ENCODE results near the gene RBBP4. TPM values are rescaled to one million over a fixed set of nuclear protein-coding genes. Genes with fewer than 3 reads are reported as not detected.

The RBBP4 gene
- total and polyA plus RNA-seq, 2 donors (not counting 1 experiment from before 2014, with no cell fraction given): 69.9 to 204 TPM

DNA sequence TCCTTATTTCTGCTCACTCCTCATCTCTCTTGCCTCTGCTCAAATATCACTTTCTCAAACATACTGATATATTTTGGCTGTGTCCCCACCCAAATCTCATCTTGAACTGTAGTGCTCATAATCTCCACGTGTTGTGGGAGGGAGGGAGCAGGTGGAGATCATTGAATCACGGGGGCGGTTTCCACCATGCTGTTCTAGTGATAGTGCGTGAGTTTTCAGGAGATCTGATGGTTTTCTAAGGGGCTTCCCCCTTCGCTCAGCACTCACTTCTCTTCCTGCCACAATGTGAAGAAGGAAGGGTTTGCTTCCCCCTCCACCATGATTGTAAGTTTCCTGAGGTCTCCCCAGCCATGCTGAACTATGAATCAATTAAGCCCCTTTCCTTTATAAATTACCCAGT is 27.2 kb upstream of the RBBP4 start:
- peak overlapping the region; percentile 32 for H3K4me2 ChIP-seq (replicated peaks; ENCODE audit: low read depth, low read length, poor library complexity, severe bottlenecking)
- Mint-ChIP-seq H3K4me3 (peak overlapping the region; percentile 9), H3K4me1 (peaks cover 23% of the 10 kb centered on the region), H3K27ac (peak overlapping the region; percentile 70), H3K27me3 (no peaks in the 10 kb centered on the region), H3K9me3 (ENCODE audit: insufficient read depth) (no peaks in the 10 kb centered on the region)
- TF ChIP-seq, protein P1, sequence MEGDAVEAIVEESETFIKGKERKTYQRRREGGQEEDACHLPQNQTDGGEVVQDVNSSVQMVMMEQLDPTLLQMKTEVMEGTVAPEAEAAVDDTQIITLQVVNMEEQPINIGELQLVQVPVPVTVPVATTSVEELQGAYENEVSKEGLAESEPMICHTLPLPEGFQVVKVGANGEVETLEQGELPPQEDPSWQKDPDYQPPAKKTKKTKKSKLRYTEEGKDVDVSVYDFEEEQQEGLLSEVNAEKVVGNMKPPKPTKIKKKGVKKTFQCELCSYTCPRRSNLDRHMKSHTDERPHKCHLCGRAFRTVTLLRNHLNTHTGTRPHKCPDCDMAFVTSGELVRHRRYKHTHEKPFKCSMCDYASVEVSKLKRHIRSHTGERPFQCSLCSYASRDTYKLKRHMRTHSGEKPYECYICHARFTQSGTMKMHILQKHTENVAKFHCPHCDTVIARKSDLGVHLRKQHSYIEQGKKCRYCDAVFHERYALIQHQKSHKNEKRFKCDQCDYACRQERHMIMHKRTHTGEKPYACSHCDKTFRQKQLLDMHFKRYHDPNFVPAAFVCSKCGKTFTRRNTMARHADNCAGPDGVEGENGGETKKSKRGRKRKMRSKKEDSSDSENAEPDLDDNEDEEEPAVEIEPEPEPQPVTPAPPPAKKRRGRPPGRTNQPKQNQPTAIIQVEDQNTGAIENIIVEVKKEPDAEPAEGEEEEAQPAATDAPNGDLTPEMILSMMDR (IDR thresholded peaks at IDR 0.05): no peak
- no peak for TF ChIP-seq EZH2 (IDR thresholded peaks at IDR 0.05; ENCODE audit: borderline replicate concordance, insufficient read depth, low read depth, low read length, poor library complexity, severe bottlenecking)
- DNase-seq (peak; percentile 44), ATAC-seq (ENCODE audit: low read depth) (peak; percentile 28)
- no peak overlapping the region for H3K4me3 ChIP-seq (ENCODE audit: control extremely low read depth in 1 of 5, extremely low read depth in 1 of 5, insufficient read depth in 1 of 5, low read depth in 2 of 5, low read length in 4 of 5)
- intact Hi-C loops (cut with micrococcal nuclease): no loop called here
- CTCF ChIA-PET: no interaction called here
- peaks cover 12 to 16% of the 10 kb centered on the region in 2 donors for H3K4me1 ChIP-seq (ENCODE audit: control insufficient read depth in 2 of 2, insufficient read depth in 2 of 2, low read length in 2 of 2)
- no peaks in the 10 kb centered on the region for H3K79me2 ChIP-seq (ENCODE audit: control insufficient read depth, insufficient read depth, low read length)
- POLR2A ChIA-PET: no interaction called here
- no peaks in the 10 kb centered on the region for H4K20me1 ChIP-seq (ENCODE audit: control insufficient read depth, insufficient read depth, low read length, poor library complexity, severe bottlenecking)
- peak overlapping the region; percentile 52 for H2AFZ ChIP-seq (ENCODE audit: insufficient read depth, low read depth, low read length, poor library complexity, severe bottlenecking)
- no peak overlapping the region for H3K9ac ChIP-seq (ENCODE audit: low read length)
- no peaks in the 10 kb centered on the region for H3K27me3 ChIP-seq (replicated peaks in 1 of 4; ENCODE audit: control extremely low read depth in 1 of 4, control insufficient read depth in 3 of 4, insufficient read depth in 4 of 4, low read length in 3 of 4)
- H3K36me3 ChIP-seq (replicated peaks in 1 of 2; ENCODE audit: control extremely low read depth in 1 of 2, control insufficient read depth in 1 of 2, extremely low read depth in 1 of 2, insufficient read depth in 2 of 2, low read length in 1 of 2): peaks cover 5 to 26% of the 10 kb centered on the region in 2 experiments
- no peaks in the 10 kb centered on the region for H3K9me3 ChIP-seq (ENCODE audit: control extremely low read depth in 1 of 3, control insufficient read depth in 2 of 3, insufficient read depth in 1 of 3, low read length in 2 of 3)
- H3K27ac ChIP-seq (ENCODE audit: low read length in 2 of 2): peak overlapping the region; percentile 11 to 66
- no CpG with 5 or more reads among the region's 5 CpGs for WGBS (ENCODE audit: insufficient coverage)

GRCh38 chr1:32626176-32626575 is 24.8 kb upstream of the RBBP4 start:
- no peaks in the 10 kb centered on the region for H3K27me3 Mint-ChIP-seq
- Histone ChIP-seq H2AFZ (ENCODE audit: insufficient read depth, low read depth, low read length, poor library complexity, severe bottlenecking) (no peak overlapping the region), H3K4me3 (ENCODE audit: control extremely low read depth in 1 of 5, extremely low read depth in 1 of 5, insufficient read depth in 1 of 5, low read depth in 2 of 5, low read length in 4 of 5) (no peak overlapping the region), H3K4me2 (replicated peaks; ENCODE audit: low read depth, low read length, poor library complexity, severe bottlenecking) (no peak overlapping the region), H3K36me3 (replicated peaks in 1 of 2; ENCODE audit: control extremely low read depth in 1 of 2, control insufficient read depth in 1 of 2, extremely low read depth in 1 of 2, insufficient read depth in 2 of 2, low read length in 1 of 2) (peaks cover 5 to 29% of the 10 kb centered on the region in 2 experiments), H4K20me1 (ENCODE audit: control insufficient read depth, insufficient read depth, low read length, poor library complexity, severe bottlenecking) (no peaks in the 10 kb centered on the region), H3K9ac (ENCODE audit: low read length) (no peak overlapping the region), H3K79me2 (ENCODE audit: control insufficient read depth, insufficient read depth, low read length) (no peaks in the 10 kb centered on the region), H3K4me1 (ENCODE audit: control insufficient read depth in 2 of 2, insufficient read depth in 2 of 2, low read length in 2 of 2) (peaks cover 12 to 16% of the 10 kb centered on the region in 2 donors), H3K9me3 (ENCODE audit: control extremely low read depth in 1 of 3, control insufficient read depth in 2 of 3, insufficient read depth in 1 of 3, low read length in 2 of 3) (no peaks in the 10 kb centered on the region), H3K27me3 (replicated peaks in 1 of 4; ENCODE audit: control extremely low read depth in 1 of 4, control insufficient read depth in 3 of 4, insufficient read depth in 4 of 4, low read length in 3 of 4) (no peaks in the 10 kb centered on the region), H3K27ac (ENCODE audit: low read length in 2 of 2) (no peak overlapping the region)
- TF ChIP-seq, protein P1 (IDR thresholded peaks at IDR 0.05): no peak
- TF ChIP-seq EZH2 (IDR thresholded peaks at IDR 0.05; ENCODE audit: borderline replicate concordance, insufficient read depth, low read depth, low read length, poor library complexity, severe bottlenecking): no peak
- H3K4me3 Mint-ChIP-seq: no peak overlapping the region
- no peak for ATAC-seq (ENCODE audit: low read depth)
- CTCF ChIA-PET: no interaction called here
- no CpG with 5 or more reads among the region's 1 CpG for WGBS (ENCODE audit: insufficient coverage)
- H3K27ac Mint-ChIP-seq: no peak overlapping the region
- intact Hi-C loops (cut with micrococcal nuclease): no loop called here
- POLR2A ChIA-PET: no interaction called here
- peaks cover 23% of the 10 kb centered on the region for H3K4me1 Mint-ChIP-seq
- no peak for DNase-seq
- no peaks in the 10 kb centered on the region for H3K9me3 Mint-ChIP-seq (ENCODE audit: insufficient read depth)

Data from B cell (primary cell).